Stimulated activated CD4-positive, alpha-beta T cell treated with anti-CD3 and anti-CD28 coated beads, TNF-alpha, amount 100 ng/mL, for 48 hours (primary cell): ENCODE data around the gene TBC1D25.
"Not testable (repeated sequence)": the region's sequence is repeated elsewhere in the genome, so short reads cannot be mapped to it uniquely, and the experiment has no call there.

Source experiments
- DNase-seq, 3 donors: peaks; one replicate each; pipeline ENCODE4 v3.0.0-alpha.2; 2020; ENCODE audit warnings: low read depth in 3 of 3

Gene TBC1D25

DNA sequence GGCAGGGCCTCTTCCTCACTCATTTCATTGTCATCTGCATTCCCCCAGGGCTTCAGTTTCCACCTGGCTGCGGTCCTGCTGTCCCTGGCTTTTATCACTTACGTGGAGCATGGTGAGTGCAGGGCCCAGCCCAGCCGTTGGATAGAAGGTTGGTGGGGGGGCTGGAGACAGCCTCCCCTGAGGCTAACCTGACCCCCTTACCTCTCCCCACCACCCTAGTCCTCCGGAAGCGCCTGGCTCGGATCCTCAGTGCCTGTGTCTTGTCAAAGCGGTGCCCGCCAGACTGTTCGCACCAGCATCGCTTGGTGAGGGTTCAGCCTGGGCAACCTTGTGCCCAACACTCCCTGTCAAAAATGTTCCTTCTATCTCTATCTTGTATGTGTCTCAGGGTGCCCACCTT lies 23.7 kb upstream of the TBC1D25 start:
- DNase-seq = no peak

GRCh38 chrX:48516285-48516684 lies 23.2 kb upstream of the TBC1D25 start:
- DNase-seq = no peak

GRCh38 chrX:48516987-48517386 lies 22.5 kb upstream of the TBC1D25 start:
- DNase-seq = no peak

GRCh38 chrX:48519481-48519880 lies 20.0 kb upstream of the TBC1D25 start:
- DNase-seq = not testable (repeated sequence)

GRCh38 chrX:48520455-48520854 lies 19.1 kb upstream of the TBC1D25 start:
- DNase-seq = no peak

DNA sequence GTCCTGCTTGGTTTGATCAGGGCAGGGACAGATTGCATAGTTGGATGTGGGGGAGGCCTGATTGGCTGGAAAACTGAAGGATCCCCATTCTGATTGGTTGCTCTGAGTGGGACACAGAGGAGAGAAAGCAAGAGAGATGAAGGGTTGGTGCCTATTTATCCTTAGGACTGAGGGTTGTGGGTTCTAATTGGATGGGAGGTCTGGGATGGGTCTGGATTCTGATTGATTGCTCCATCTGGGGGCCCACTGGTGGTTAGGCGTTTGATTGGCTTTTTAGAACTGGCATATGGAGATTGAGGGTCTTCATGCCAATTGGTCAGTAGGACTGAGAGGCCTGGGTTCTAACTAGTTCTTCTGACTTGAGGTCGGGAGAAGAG lies 18.6 kb upstream of the TBC1D25 start:
- DNase-seq = no peak

DNA sequence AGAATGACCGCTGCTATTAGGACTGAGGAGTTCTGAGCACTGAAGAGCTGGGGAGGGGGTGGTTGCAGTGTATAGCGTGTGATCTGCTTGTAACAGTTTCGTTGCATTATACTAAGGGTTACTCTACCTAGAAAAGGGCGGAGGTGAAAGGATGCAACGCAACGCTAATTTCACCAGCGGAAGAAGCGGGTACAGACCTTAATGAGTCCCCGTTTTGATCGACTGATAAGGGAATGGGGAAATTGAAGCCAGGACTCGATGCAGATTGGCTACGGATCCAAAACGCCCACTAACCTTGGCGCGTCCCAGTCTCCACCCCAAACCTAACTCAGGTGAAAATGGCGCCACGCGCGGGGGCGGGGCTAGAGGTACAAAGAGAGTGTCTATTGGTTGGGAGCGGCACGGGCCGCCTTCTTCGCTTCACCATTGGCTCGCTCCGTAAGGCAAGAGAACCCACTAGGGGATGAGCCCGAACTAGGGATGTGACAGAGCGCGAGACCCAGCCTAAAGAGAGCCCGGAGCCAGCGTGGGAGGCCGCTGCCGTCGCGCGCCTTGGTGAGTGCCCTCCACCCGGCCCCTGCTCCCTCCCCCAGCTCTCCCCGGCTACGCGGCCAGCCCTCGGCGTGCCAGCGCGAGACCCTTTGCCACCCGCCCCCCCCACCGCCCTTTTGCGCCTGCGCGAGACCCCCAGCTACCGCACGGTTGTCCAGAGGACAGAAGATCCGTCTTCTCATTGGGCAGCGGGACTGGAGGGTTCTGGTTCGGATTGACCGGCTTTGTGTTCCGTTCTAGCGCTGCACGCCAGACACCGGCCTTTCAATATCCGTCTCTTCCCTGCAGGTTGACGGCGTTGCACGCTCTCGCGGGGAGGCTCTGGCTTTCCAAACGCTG lies 17.9 kb upstream of the TBC1D25 start, which contains the start of gene EBP:
Gene EBP, plus strand, starts transcription at position 456 of the 891 bp plus-strand sequence. CDS start 1,964 bp downstream, outside the sequence.
- DNase-seq = peak; percentile 87 to 94 (median 90)

DNA sequence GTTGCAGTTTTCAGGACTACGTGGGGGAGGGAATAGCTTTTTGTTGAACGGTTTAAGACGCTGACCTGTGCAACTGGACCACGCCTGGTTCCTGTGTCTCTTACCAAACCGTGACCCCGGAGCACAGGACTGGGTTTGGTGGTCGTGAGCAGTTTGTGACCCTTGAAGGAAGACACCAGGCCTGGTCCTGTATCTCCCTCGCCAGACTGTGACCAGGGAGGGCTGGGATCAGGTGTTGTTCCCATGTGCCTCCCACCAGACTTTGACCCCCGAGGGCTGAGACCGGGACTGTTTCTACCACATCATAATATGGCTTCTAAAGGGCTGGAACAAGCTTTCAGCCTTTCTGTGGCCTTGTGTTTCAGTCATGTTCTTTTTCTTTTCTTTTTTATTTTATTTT lies 17.2 kb upstream of the TBC1D25 start:
- DNase-seq = no peak

DNA sequence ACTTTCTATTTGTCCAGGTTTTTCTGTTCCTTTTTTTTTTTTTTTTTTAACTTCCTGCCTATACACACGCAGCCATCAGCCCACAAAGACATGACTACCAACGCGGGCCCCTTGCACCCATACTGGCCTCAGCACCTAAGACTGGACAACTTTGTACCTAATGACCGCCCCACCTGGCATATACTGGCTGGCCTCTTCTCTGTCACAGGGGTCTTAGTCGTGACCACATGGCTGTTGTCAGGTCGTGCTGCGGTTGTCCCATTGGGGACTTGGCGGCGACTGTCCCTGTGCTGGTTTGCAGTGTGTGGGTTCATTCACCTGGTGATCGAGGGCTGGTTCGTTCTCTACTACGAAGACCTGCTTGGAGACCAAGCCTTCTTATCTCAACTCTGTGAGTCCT lies 15.8 kb upstream of the TBC1D25 start:
- DNase-seq = no peak

DNA sequence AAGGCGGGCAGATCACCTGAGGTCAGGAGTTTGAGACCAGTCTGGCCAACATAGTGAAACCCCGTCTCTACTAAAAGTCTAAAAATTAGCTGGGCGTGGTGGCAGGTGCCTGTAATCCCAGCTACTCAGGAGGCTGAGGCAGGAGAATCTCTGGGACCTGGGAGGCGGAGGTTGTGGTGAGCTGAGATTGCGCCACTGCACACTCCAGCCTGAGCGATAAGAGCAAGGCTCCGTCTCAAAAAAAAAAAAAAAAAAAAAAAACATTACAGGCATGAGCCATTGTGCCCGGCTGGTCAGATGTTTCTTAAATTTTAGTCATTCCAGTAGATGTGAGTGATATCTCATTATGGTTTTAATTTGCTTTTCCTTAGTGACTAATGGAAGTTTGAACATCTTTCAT lies 13.7 kb upstream of the TBC1D25 start:
- DNase-seq = not testable (repeated sequence)

GRCh38 chrX:48530736-48531135 lies 8.8 kb upstream of the TBC1D25 start:
- DNase-seq = no peak

DNA sequence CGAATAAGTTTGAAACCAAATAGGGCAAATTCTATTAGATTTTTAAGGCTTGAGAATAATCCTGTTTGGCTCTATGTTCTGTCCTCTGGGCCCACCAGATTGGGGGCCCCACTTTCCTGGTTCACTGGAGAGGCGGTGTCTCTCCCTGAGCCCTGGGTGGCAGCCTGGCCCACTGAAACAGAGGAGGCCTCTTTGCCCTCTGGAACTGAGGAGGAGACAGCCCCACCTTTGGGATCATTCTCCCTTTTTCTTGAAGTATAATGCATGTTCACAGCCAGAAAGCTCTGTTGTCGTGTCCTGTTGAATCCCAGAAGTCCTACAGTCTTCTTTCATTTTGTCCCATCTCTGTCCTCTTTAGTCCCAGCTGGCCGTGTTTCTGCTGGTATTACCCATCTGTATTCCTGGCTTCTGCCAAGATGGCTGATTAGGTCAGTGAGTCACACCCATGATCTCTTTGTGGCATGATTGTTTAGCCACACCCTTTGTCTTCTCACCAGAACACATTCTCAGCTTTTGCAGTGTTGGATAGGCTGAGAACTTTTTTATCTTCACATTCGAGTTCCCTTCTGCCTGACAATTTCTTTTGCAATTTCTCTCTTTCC lies 8.1 kb upstream of the TBC1D25 start:
- no peak for DNase-seq

- DNase-seq = no peak
These were observed 7.4 kb upstream of the TBC1D25 start for GRCh38 chrX:48532161-48532560.

- no peak for DNase-seq
These were observed 6.3 kb upstream of the TBC1D25 start for GRCh38 chrX:48533165-48533564.

DNA sequence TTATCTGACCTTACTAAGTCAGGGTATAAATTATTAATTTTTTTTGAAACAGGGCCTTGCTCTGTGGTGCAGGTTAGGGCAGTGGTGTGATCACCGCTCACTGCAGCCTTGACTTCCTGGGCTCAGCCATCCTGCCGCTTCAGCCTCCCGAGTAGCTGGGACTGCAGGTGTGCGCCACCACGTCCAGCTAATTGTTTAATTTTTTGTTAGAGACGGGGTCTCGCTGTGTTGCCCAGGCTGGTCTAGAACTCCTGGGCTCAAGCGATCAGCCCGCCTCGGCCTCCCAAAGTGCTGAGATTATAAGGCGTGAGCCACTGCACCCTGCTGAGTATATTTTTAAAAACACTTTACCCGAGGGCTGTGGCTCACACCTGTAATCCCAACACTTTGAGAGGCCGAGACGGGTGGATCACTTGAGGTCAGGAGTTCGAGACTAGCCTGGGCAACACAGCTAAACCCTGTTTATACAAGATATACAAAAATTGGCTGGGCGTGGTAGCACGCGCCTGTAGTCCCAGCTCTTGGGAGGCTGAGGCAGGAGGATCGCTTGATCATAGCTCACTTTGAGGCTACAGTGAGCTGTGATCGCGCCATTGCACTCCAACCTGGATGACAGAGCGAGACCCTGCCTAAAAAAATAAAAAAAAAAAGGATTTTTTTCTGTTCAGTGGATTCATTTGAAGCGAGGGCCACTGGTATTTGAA lies 721 bp upstream of the TBC1D25 start:
- no peak for DNase-seq

GRCh38 chrX:48540028-48540375 lies 488 bp downstream of the TBC1D25 start:
- peak in 2 of 3 donors; percentile 38 to 43 for DNase-seq

DNA sequence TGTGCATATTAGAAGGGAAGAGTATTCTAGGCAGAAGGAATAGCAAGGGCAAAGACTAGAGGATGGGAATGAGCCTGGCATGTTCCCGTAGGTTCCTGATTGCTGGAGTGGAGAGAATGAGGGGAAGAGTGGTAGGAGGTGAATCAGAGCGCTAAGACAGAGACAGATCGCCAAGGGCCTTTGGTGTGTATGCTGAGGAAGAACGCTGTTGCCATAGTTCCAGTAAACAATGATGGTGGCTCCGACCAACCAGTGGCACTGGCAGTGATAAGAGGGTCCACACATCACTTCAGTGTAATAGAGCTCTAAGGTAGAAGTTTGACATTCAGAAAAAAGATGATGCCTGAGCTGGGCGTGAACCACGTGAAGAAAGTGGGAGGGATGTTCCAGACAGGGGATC lies 966 bp downstream of the TBC1D25 start:
- no peak for DNase-seq

- no peak for DNase-seq
These were observed 1.8 kb downstream of the TBC1D25 start for GRCh38 chrX:48541140-48541814.

DNA sequence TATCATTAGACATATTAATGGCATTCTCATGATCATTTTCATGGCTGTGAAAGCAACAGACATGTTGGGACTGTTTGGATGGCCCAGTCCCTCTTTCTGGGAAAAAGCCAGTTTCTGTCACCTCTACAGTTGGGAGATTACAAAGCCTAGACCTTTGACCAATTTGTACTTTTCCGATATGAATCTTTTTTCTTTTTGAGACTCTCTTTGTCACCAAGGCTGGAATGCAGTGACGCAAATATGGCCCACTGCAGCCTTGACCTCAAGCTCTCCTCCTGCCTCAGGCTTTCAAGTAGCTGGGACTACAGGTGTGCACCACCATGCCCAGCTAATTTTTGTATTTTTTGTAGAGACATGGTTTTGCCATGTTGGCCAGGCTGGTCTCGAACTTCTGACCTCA lies 9.4 kb downstream of the TBC1D25 start:
- DNase-seq = no peak

DNA sequence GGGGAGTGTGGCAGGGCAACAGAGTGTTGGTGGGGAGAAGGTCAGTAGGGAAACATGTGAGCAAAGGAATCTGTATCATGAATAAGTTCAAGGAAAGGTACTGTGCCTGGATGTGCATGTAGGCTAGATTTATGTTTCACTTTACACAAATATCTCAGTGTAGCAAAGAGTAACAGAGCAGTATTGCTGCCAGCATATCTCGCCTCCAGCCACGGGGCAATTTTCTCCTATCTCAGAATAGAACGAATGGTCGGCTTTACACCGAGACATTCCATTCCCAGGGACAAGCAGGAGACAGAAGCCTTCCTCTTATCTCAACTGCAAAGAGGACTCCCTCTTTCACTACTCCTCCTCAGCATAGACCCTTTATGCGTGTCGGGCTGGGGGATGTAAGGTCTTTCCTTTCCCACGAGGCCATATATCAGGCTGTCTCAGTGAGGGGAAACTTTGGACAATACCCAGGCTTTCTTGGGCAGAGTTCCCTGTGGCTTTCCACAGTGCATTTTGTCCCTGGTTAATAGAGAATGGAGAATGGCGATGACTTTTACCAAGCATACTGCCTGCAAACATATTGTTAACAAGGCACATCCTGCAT lies 16.3 kb downstream of the TBC1D25 start:
- DNase-seq = not testable (repeated sequence)

DNA sequence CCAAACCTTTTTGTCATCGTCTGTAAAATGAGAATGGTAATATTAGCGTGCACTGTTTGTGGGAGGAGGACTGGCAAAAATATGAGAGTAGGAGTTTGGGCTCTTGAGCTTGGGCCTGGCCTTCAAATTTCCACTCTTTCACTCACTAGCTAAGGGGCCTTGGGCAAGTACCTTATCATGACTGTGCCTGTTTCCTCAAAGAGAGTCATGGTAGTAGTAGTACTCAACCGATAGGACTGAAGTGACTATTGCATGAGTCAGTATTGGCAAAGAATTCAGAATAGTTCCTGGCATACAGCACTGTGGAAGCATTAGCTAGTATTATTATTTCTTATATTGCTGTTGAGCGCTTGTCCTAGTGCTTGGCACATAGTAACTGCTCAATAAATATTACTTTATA lies 18.8 kb downstream of the TBC1D25 start:
- DNase-seq = no peak

- DNase-seq = no peak
These were observed 20.1 kb downstream of the TBC1D25 start for GRCh38 chrX:48559636-48560035.
